SU-DHL-6 (cell line): ENCODE results near the gene NR2E3.

Experiments used
- H2AFZ ChIP-seq: fragments of 200-600 bp; sonication (generic); 2 replicates; pipeline ENCODE4 v1.6.1; 2014; ENCODE audit warnings: low read depth, mild to moderate bottlenecking, moderate library complexity, mixed read lengths, antibody characterized with exemption, low read length; ENCODE audit not compliant: severe bottlenecking
- H3F3A ChIP-seq: fragments of 200-600 bp; shearing (Covaris generic); 2 replicates; pipeline ENCODE4 v1.6.0; 2016; ENCODE audit warnings: antibody characterized with exemption, mild to moderate bottlenecking; ENCODE audit not compliant: insufficient read depth
- H3K27ac ChIP-seq: fragments of 200-600 bp; sonication (generic); 2 replicates; pipeline ENCODE4 v1.5.1; 2016; ENCODE audit warnings: low read depth, mild to moderate bottlenecking, low read length, moderate library complexity, mixed read lengths
- H3K27me3 ChIP-seq: fragments of 200-600 bp; sonication (generic), shearing (Covaris generic); 2 replicates; pipeline ENCODE4 v1.6.0; 2014; ENCODE audit warnings: mild to moderate bottlenecking, low read length
- H3K36me3 ChIP-seq: fragments of 200-600 bp; sonication (generic); 2 replicates; pipeline ENCODE4 v1.6.1; 2014; ENCODE audit warnings: mild to moderate bottlenecking, low read length, mixed read lengths
- H3K4me2 ChIP-seq: fragments of 300-600, 200-600 bp; shearing (Covaris generic), sonication (generic); 2 replicates; pipeline ENCODE4 v1.6.0; 2014; ENCODE audit warnings: low read length, low read depth, mild to moderate bottlenecking; ENCODE audit not compliant: poor library complexity, severe bottlenecking
- H3K4me3 ChIP-seq: fragments of 200-600 bp; sonication (generic); 2 replicates; pipeline ENCODE4 v1.5.1; 2014; ENCODE audit warnings: antibody characterized with exemption, low read length, mild to moderate bottlenecking, mixed read lengths; ENCODE audit not compliant: insufficient read depth, poor library complexity, severe bottlenecking
- H3K79me2 ChIP-seq: fragments of 200-600 bp; sonication (generic); 2 replicates; pipeline ENCODE4 v1.6.1; 2014; ENCODE audit warnings: mild to moderate bottlenecking, low read length, moderate library complexity; ENCODE audit not compliant: insufficient read depth
- H3K9ac ChIP-seq: fragments of 200-600 bp; sonication (generic); 2 replicates; pipeline ENCODE4 v1.7.0; 2014; ENCODE audit warnings: mild to moderate bottlenecking, low read length
- H3K9me2 ChIP-seq: fragments of 200-600 bp; sonication (generic); replicated peaks from 2 replicates; pipeline ENCODE4 v1.6.1; 2014; ENCODE audit warnings: low read length; ENCODE audit not compliant: insufficient read depth
- H3K9me3 ChIP-seq: fragments of 200-600 bp; sonication (generic); 2 replicates; pipeline ENCODE4 v1.6.1; 2014; ENCODE audit warnings: low read length, mixed read lengths; ENCODE audit not compliant: insufficient read depth
- H4K20me1 ChIP-seq: fragments of 200-600 bp; sonication (generic); 2 replicates; pipeline ENCODE4 v1.6.1; 2014; ENCODE audit warnings: low read depth, mild to moderate bottlenecking, antibody characterized with exemption, low read length, moderate library complexity, mixed read lengths
- EZH2phosphoT487 ChIP-seq: fragments of 200-600 bp; sonication (generic), shearing (Covaris generic); conservative IDR thresholded peaks from 2 replicates; pipeline ENCODE4 v1.6.1; 2018; ENCODE audit warnings: mild to moderate bottlenecking, antibody characterized with exemption, low read length, moderate library complexity, mixed read lengths
- TF ChIP-seq, protein P1 (sequence below): fragments of 200-600 bp; sonication (generic); IDR thresholded peaks from one replicate; pipeline ENCODE4 v1.5.1; 2017; ENCODE audit warnings: antibody characterized with exemption, mild to moderate bottlenecking, low read length, moderate library complexity; ENCODE audit not compliant: insufficient read depth, poor library complexity, severe bottlenecking

The NR2E3 gene

GRCh38 chr15:71807125-71807629, 3.2 kb upstream of the NR2E3 start:
- no peaks in the 10 kb centered on the region for H3F3A ChIP-seq
- no peak for TF ChIP-seq EZH2phosphoT487
- TF ChIP-seq, protein P1, sequence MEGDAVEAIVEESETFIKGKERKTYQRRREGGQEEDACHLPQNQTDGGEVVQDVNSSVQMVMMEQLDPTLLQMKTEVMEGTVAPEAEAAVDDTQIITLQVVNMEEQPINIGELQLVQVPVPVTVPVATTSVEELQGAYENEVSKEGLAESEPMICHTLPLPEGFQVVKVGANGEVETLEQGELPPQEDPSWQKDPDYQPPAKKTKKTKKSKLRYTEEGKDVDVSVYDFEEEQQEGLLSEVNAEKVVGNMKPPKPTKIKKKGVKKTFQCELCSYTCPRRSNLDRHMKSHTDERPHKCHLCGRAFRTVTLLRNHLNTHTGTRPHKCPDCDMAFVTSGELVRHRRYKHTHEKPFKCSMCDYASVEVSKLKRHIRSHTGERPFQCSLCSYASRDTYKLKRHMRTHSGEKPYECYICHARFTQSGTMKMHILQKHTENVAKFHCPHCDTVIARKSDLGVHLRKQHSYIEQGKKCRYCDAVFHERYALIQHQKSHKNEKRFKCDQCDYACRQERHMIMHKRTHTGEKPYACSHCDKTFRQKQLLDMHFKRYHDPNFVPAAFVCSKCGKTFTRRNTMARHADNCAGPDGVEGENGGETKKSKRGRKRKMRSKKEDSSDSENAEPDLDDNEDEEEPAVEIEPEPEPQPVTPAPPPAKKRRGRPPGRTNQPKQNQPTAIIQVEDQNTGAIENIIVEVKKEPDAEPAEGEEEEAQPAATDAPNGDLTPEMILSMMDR, result no peak
- H3K27me3 ChIP-seq, result no peaks in the 10 kb centered on the region
- no peak overlapping the region for H3K4me2 ChIP-seq
- H3K9me3 ChIP-seq, result no peaks in the 10 kb centered on the region
- H3K9me2 ChIP-seq, result no peaks in the 10 kb centered on the region
- no peak overlapping the region for H3K4me3 ChIP-seq
- no peaks in the 10 kb centered on the region for H3K36me3 ChIP-seq
- H4K20me1 ChIP-seq, result no peaks in the 10 kb centered on the region
- H3K27ac ChIP-seq, result no peak overlapping the region
- H2AFZ ChIP-seq, result no peak overlapping the region
- H3K9ac ChIP-seq, result no peak overlapping the region
- no peaks in the 10 kb centered on the region for H3K79me2 ChIP-seq

DNA sequence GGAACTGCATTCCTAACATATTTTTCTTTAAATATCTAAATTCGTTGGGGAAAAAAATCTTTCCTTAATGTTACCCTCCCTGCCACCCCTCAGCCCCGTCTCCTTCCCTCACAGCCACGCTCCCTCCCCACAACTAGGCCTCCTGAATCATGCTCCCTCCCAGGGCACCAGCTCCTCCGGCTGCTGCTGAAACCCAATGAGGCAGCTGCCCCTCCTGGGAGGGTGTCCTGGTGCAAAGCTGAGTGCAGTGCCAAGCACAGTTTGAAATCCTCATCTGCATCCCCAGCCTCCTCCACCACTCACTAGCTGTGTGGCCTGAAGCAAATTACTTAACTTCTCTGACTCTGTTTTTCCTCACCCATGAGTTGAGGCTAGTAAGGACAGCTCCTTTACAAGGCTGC, 2.7 kb upstream of the NR2E3 start:
- H3K4me2 ChIP-seq, result no peak overlapping the region
- TF ChIP-seq, protein P1, result no peak
- TF ChIP-seq EZH2phosphoT487, result no peak
- no peak overlapping the region for H3K27ac ChIP-seq
- H3K9ac ChIP-seq, result no peak overlapping the region
- no peaks in the 10 kb centered on the region for H3K27me3 ChIP-seq
- H3K4me3 ChIP-seq, result no peak overlapping the region
- no peaks in the 10 kb centered on the region for H3F3A ChIP-seq
- no peaks in the 10 kb centered on the region for H3K9me2 ChIP-seq
- no peaks in the 10 kb centered on the region for H3K79me2 ChIP-seq
- no peaks in the 10 kb centered on the region for H3K9me3 ChIP-seq
- H3K36me3 ChIP-seq, result no peaks in the 10 kb centered on the region
- no peaks in the 10 kb centered on the region for H4K20me1 ChIP-seq
- H2AFZ ChIP-seq, result no peak overlapping the region

- Histone ChIP-seq H3K79me2 (no peaks in the 10 kb centered on the region), H3F3A (no peaks in the 10 kb centered on the region), H3K4me3 (no peak overlapping the region), H3K27ac (no peak overlapping the region), H3K27me3 (no peaks in the 10 kb centered on the region), H3K4me2 (no peak overlapping the region), H2AFZ (no peak overlapping the region), H3K9me2 (no peaks in the 10 kb centered on the region), H3K36me3 (no peaks in the 10 kb centered on the region), H3K9ac (no peak overlapping the region), H4K20me1 (no peaks in the 10 kb centered on the region), H3K9me3 (no peaks in the 10 kb centered on the region)
- TF ChIP-seq, protein P1, result no peak
- no peak for TF ChIP-seq EZH2phosphoT487
Measured at GRCh38 chr15:71808311-71809020, 1.9 kb upstream of the NR2E3 start.
